Nephron progenitor cell (in vitro differentiated cells): ENCODE results near the gene BNC1.
A peak's percentile ranks its signal among the peaks of the same experiment; 100 is the strongest.

Source experiments
- DNase-seq: peaks from one replicate; pipeline ENCODE4 v3.0.0; 2021
- H3K27ac Mint-ChIP-seq: 2 replicates; pipeline ENCODE4 v1.8.0; 2021; ENCODE audit warnings: mild to moderate bottlenecking, moderate library complexity, mixed read lengths
- H3K27me3 Mint-ChIP-seq: 2 replicates; pipeline ENCODE4 v1.8.0; 2021; ENCODE audit warnings: mild to moderate bottlenecking, low read depth, mixed read lengths; ENCODE audit not compliant: poor library complexity
- H3K36me3 Mint-ChIP-seq: 2 replicates; pipeline ENCODE4 v1.8.0; 2021; ENCODE audit warnings: low read depth, mixed read lengths
- H3K4me1 Mint-ChIP-seq: 2 replicates; pipeline ENCODE4 v1.8.0; 2021; ENCODE audit warnings: mixed read lengths
- H3K4me3 Mint-ChIP-seq: 2 replicates; pipeline ENCODE4 v1.8.0; 2021; ENCODE audit warnings: mild to moderate bottlenecking, moderate library complexity, mixed read lengths
- H3K9me3 Mint-ChIP-seq: 2 replicates; pipeline ENCODE4 v1.8.0; 2021; ENCODE audit warnings: mild to moderate bottlenecking, moderate library complexity, mixed read lengths
- TF ChIP-seq, protein P1 (sequence below): fragments of 200-600 bp; sonication (generic); IDR thresholded peaks from 2 replicates; pipeline ENCODE4 v1.5.0; 2021; ENCODE audit warnings: antibody characterized with exemption

Gene BNC1

DNA sequence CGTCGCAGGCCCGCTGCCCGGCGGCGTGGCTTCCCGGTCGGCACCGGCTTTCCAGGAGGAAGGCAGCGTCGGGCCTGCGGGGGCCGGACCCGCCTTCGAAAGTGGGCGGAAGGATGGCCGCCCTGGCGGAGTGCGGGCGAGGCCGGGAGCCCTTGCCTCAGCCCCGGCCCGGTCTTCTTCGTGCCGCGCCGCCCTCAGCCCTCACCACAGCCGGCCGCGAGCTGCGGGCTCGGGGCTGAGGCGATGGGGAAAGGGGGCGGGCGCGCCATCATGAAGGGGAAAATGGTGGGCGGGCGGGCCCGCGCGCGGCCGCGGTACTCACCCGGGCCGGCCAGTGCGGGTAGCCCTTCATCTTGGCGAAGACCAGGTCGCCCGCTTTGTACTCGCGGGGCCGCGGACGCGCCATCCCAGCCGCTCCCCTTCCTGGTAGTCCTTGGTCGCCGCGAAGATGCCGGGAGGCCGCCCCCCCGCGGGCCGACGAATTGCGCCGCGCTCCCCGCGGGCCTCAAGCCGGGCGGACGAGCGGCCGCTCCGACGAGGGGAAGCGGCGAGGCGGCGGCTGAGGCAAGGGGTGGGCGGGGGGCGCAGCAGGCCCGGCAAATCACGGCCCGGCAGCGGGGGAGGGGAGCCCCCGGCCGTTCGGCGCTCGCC, 77.3 kb downstream of the BNC1 start:
- Mint-ChIP-seq H3K36me3 (peaks cover under 1% of the 10 kb centered on the region), H3K4me1 (peaks cover 44% of the 10 kb centered on the region), H3K9me3 (no peaks in the 10 kb centered on the region), H3K27me3 (no peaks in the 10 kb centered on the region), H3K27ac (no peak overlapping the region), H3K4me3 (peak overlapping the region; percentile 98)
- peak; percentile 71 for DNase-seq
- TF ChIP-seq, protein P1, sequence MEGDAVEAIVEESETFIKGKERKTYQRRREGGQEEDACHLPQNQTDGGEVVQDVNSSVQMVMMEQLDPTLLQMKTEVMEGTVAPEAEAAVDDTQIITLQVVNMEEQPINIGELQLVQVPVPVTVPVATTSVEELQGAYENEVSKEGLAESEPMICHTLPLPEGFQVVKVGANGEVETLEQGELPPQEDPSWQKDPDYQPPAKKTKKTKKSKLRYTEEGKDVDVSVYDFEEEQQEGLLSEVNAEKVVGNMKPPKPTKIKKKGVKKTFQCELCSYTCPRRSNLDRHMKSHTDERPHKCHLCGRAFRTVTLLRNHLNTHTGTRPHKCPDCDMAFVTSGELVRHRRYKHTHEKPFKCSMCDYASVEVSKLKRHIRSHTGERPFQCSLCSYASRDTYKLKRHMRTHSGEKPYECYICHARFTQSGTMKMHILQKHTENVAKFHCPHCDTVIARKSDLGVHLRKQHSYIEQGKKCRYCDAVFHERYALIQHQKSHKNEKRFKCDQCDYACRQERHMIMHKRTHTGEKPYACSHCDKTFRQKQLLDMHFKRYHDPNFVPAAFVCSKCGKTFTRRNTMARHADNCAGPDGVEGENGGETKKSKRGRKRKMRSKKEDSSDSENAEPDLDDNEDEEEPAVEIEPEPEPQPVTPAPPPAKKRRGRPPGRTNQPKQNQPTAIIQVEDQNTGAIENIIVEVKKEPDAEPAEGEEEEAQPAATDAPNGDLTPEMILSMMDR: no peak

GRCh38 chr15:83206526-83207008, 77.9 kb downstream of the BNC1 start:
- TF ChIP-seq, protein P1: no peak
- no peaks in the 10 kb centered on the region for H3K27me3 Mint-ChIP-seq
- H3K9me3 Mint-ChIP-seq: no peaks in the 10 kb centered on the region
- H3K4me3 Mint-ChIP-seq: peak overlapping the region; percentile 98
- peaks cover 6% of the 10 kb centered on the region for H3K36me3 Mint-ChIP-seq
- peak overlapping the region; percentile 98 for H3K27ac Mint-ChIP-seq
- peaks cover 45% of the 10 kb centered on the region for H3K4me1 Mint-ChIP-seq
- no peak for DNase-seq
